Brain pericyte (primary cell): Measurements from ENCODE around the gene PSMB9.
"Not testable (repeated sequence)": the region's sequence is repeated elsewhere in the genome, so short reads cannot be mapped to it uniquely, and the experiment has no call there.

Source experiments
- DNase-seq: peaks from one replicate; pipeline ENCODE4 v3.0.0-alpha.2; 2012; ENCODE audit warnings: low read depth, low spot score

PSMB9 gene

GRCh38 chr6:32853541-32854375, at the start of gene PSMB9, which contains the start of gene TAP1:
Gene PSMB9 (plus strand): TSS chr6:32854192. CDS start chr6:32854230, 38 bp downstream.
Gene TAP1 (minus strand): TSS chr6:32853704. CDS start chr6:32853636, 68 bp downstream.
- peak; percentile 79 for DNase-seq

- not testable (repeated sequence) for DNase-seq
Observed at GRCh38 chr6:32805404-32805803, 48.6 kb upstream of the PSMB9 start.

- DNase-seq, result no peak
Observed at GRCh38 chr6:32807020-32807580, 46.9 kb upstream of the PSMB9 start.

GRCh38 chr6:32809171-32809570, 44.8 kb upstream of the PSMB9 start:
- no peak for DNase-seq

- DNase-seq, result no peak
Observed at GRCh38 chr6:32814145-32814544, 39.8 kb upstream of the PSMB9 start.

- no peak for DNase-seq
Observed at GRCh38 chr6:32815115-32815514, 38.9 kb upstream of the PSMB9 start.

GRCh38 chr6:32815996-32816395, 38.0 kb upstream of the PSMB9 start:
- DNase-seq, result no peak

GRCh38 chr6:32816746-32817204, 37.2 kb upstream of the PSMB9 start, which contains the start of gene HLA-DOB:
Gene HLA-DOB (minus strand): TSS chr6:32817002. CDS start chr6:32816951, 51 bp downstream.
- DNase-seq, result no peak

GRCh38 chr6:32818867-32819266, 35.1 kb upstream of the PSMB9 start:
- no peak for DNase-seq

GRCh38 chr6:32819729-32820128, 34.3 kb upstream of the PSMB9 start:
- no peak for DNase-seq

- DNase-seq, result no peak
Observed at GRCh38 chr6:32825966-32826365, 28.0 kb upstream of the PSMB9 start.

GRCh38 chr6:32827025-32827424, 27.0 kb upstream of the PSMB9 start:
- DNase-seq, result no peak

- DNase-seq, result no peak
Observed at GRCh38 chr6:32829495-32829894, 24.5 kb upstream of the PSMB9 start.

GRCh38 chr6:32830017-32830416, 24.0 kb upstream of the PSMB9 start:
- DNase-seq, result no peak

- no peak for DNase-seq
Observed at GRCh38 chr6:32830936-32831335, 23.1 kb upstream of the PSMB9 start.

GRCh38 chr6:32832535-32832934, 21.5 kb upstream of the PSMB9 start:
- no peak for DNase-seq

GRCh38 chr6:32833664-32834063, 20.3 kb upstream of the PSMB9 start:
- no peak for DNase-seq

GRCh38 chr6:32835167-32835893, 18.7 kb upstream of the PSMB9 start:
- DNase-seq, result no peak

- no peak for DNase-seq
Observed at GRCh38 chr6:32836873-32837272, 17.1 kb upstream of the PSMB9 start.

GRCh38 chr6:32837651-32838113, 16.3 kb upstream of the PSMB9 start:
- no peak for DNase-seq

- peak; percentile 85 for DNase-seq
Observed at GRCh38 chr6:32838114-32838958, 15.7 kb upstream of the PSMB9 start, which contains the start of gene TAP2. Gene TAP2 (minus strand): TSS chr6:32838739. CDS start chr6:32838233, 506 bp downstream.
